Adrenal gland (tissue), 12 donors: ENCODE measurements around the gene S1PR2. TPM values are rescaled to one million over a fixed set of nuclear protein-coding genes. Genes with fewer than 3 reads are reported as not detected.

Experiments
- DNase-seq, 7 donors: peaks; one replicate each; pipeline ENCODE4 v3.0.0-alpha.2; 2019 to 2020
- H3K27ac ChIP-seq, 5 donors: fragments of 200-600 bp; sonication (generic) in 4 of 5; 1 replicate in 3 of 5; 2 replicates in 2 of 5; pipeline versions ENCODE4 v1.5.1 to v1.8.0; 2016 to 2020; ENCODE audit warnings: mild to moderate bottlenecking in 1 of 5
- H3K27me3 ChIP-seq: fragments of 200-600 bp; 2 replicates; pipeline ENCODE4 v1.8.0; 2021
- H3K36me3 ChIP-seq, 2 donors: fragments of 200-600 bp; replicated peaks in 1 of 2; 1 replicate in 1 of 2; 2 replicates in 1 of 2; pipeline versions ENCODE4 v1.5.1 to v1.8.0; 2018 to 2022
- H3K4me1 ChIP-seq, 2 donors: fragments of 200-600 bp; replicated peaks in 1 of 2; 1 replicate in 1 of 2; 2 replicates in 1 of 2; pipeline versions ENCODE4 v1.5.1 to v1.8.0; 2018 to 2021
- H3K4me3 ChIP-seq, 4 donors: fragments of 200-600 bp; sonication (generic) in 3 of 4; one replicate each; pipeline ENCODE4 v1.5.1; 2016 to 2018
- H3K9me3 ChIP-seq, 3 donors: fragments of 200-600 bp; sonication (generic) in 1 of 3; replicated peaks in 1 of 3; 1 replicate in 2 of 3; 2 replicates in 1 of 3; pipeline versions ENCODE4 v1.5.1 to v1.8.0; 2016 to 2021
- CTCF ChIP-seq, 6 experiments: fragments of 450-650 bp in 4 of 6; fragments of 200-600 bp in 2 of 6; sonication (generic) in 1 of 6; IDR thresholded peaks; 1 replicate in 5 of 6; 2 replicates in 1 of 6; pipeline versions ENCODE4 v1.5.1 to v1.8.0; 2016 to 2021; ENCODE audit warnings: antibody characterized with exemption in 6 of 6, mild to moderate bottlenecking in 2 of 6, moderate library complexity in 1 of 6
- POLR2A ChIP-seq, 2 donors: fragments of 450-650 bp; IDR thresholded peaks; one replicate each; pipeline ENCODE4 v1.6.1; 2017; ENCODE audit warnings: antibody characterized with exemption in 2 of 2, mild to moderate bottlenecking in 2 of 2, moderate library complexity in 1 of 2
- WGBS, 4 donors: extraction: QIAGEN DNeasy Blood & Tissue Kit in 2 of 4; methylation state at CpG; one replicate each; pipeline versions ENCODE4 v1.1.5 to v1.1.7; 2013 to 2017; 5-methylcytosine and 5-hydroxymethylcytosine counted together
- intact Hi-C, 2 donors: fragments of 100-400 bp; cut with DNase I; formaldehyde crosslinking; loops; one replicate each; pipeline versions ENCODE4 v1.14.1 to v1.15.0; 2022 to 2023
- polyA plus RNA-seq, 3 donors: library from polyadenylated mRNA; stranded (reverse); fragments of 200-250 nt in 2 of 3; fragments of 350-450 nt in 1 of 3; fragmentation: Illumina TruSeq in 1 of 3; extraction: RNeasy Lipid Tissue Mini Kit (QIAGEN cat#74804) in 1 of 3; gene quantifications; one replicate each; pipeline ENCODE4 v1.2.3, GENCODE V29; 2013 to 2014
- total RNA-seq, 9 donors: library from RNA; depleted of rRNA in 4 of 9; stranded (reverse); fragments of >200 nt in 4 of 9; fragments of 120-200 nt in 1 of 9; fragmentation: NEBNext Ultra II Directional in 1 of 9; extraction: Animal tissue kit (Norgen Biotek cat#: 25700) in 1 of 9; gene quantifications; one replicate each; pipeline versions ENCODE4 v1.1.0 to v1.2.4, GENCODE V29; 2013 to 2023
- donor health status: healthy with polysubstance abuse.
- donor health status: Bipolar disorder and iron deficiency.
- donor health status: DM: yes; HTN: yes; CAD: no.
- donor health status: DM: no; HTN: no; CAD: no.
- donor health status: DM: no; HTN: no; CAD: no.
- donor health status: DM: yes; HTN: yes; CAD: no.

The S1PR2 gene
- total and polyA plus RNA-seq, 12 donors: 1.6 to 9.5 (median 5.0) TPM

DNA sequence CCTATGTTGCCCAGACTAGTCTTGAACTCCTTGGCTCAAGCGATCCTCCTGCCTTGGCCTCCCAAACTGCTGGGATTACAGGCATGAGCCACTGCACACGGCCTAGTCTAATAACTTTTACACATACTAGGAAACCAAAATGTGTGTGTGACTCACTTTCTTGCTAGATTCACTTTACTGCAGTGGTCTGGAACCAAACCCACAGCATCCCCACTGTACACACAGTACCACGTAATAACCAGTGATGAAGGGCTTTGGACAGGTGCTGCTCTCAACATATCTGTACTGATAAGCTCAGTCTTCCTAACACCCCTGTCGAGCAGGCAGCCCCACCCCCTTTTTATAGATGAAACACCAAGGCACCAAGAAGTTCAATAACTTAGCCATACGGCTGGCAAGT, 41.5 kb downstream of the S1PR2 start:
- peaks cover 0 to 12% of the 10 kb centered on the region in 2 donors for H3K36me3 ChIP-seq
- TF ChIP-seq CTCF (IDR thresholded peaks at IDR 0.05): no peak
- no peak for TF ChIP-seq POLR2A (IDR thresholded peaks at IDR 0.05)
- WGBS, 4 donors: 84 to 93% (median 92%) methylated on average over 5 of the region's 5 CpGs
- intact Hi-C loops: loop anchor here in 1 of 2 donors (5.0 kb wide), 1 partner anchor 43 kb away; the partner anchor contains the start of gene S1PR2
- no peak for DNase-seq
- no peak overlapping the region for H3K4me3 ChIP-seq
- no peaks in the 10 kb centered on the region for H3K27me3 ChIP-seq
- H3K27ac ChIP-seq: no peak overlapping the region
- H3K4me1 ChIP-seq: peaks cover 0 to 10% of the 10 kb centered on the region in 2 donors
- H3K9me3 ChIP-seq: no peaks in the 10 kb centered on the region

DNA sequence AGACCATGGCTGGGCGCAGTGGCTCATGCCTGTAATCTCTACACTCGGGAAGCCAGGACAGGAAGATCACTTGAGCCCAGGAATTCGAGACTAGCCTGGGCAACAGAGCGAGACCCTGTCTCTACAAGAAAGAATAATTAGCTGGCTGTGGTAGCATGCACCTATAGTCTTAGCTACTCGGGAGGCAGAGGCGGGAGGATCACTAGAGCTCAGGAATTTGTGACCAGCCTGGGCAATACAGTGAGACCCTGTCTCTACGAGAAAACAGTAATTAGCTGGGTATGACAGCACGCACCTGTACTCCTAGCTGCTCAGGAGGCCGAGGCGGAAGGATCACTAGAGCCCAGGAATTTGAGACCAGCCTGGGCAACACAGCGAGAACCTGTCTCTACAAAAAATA, 43.8 kb downstream of the S1PR2 start:
- no peak for DNase-seq
- Histone ChIP-seq H3K27ac (no peak overlapping the region), H3K36me3 (peaks cover 0 to 12% of the 10 kb centered on the region in 2 donors), H3K4me3 (no peak overlapping the region), H3K9me3 (no peaks in the 10 kb centered on the region), H3K4me1 (no peaks in the 10 kb centered on the region), H3K27me3 (no peaks in the 10 kb centered on the region)
- TF ChIP-seq POLR2A (IDR thresholded peaks at IDR 0.05) (no peak), CTCF (IDR thresholded peaks at IDR 0.05) (no peak)
- intact Hi-C loops: no loop called here
- 88 to 94% (median 93%) methylated on average over 11 of the region's 11 CpGs for WGBS, 4 donors

GRCh38 chr19:10184636-10185035, 46.5 kb downstream of the S1PR2 start:
- Histone ChIP-seq H3K36me3 (peaks cover 0 to 28% of the 10 kb centered on the region in 2 donors), H3K4me1 (no peaks in the 10 kb centered on the region), H3K4me3 (no peak overlapping the region), H3K27me3 (no peaks in the 10 kb centered on the region), H3K9me3 (no peaks in the 10 kb centered on the region), H3K27ac (no peak overlapping the region)
- intact Hi-C loops: no loop called here
- TF ChIP-seq POLR2A (IDR thresholded peaks at IDR 0.05) (no peak), CTCF (IDR thresholded peaks at IDR 0.05) (no peak)
- DNase-seq: no peak
- WGBS, 4 donors: 91 to 100% (median 95%) methylated on average over 2 to 5 of the region's 5 CpGs

DNA sequence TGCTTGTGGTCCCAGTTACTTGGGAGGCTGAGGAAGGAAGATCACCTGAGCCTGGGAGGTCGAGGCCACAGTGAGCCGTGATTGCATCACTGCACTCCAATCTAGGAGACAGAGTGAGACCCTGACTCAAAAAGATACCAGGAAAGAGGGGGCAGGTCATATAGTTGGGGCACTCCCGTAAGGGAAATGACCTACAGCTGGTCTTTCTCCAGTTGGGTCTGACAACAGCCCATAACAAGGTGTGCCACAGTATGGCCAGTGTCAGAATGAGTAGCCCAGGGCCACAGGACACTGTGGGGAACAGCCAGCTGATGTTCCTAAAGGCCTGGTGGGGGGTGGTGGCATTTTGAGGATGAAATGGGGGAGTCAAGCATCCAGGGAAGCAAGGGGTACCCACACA, 47.2 kb downstream of the S1PR2 start:
- no peaks in the 10 kb centered on the region for H3K9me3 ChIP-seq
- peaks cover 0 to 34% of the 10 kb centered on the region in 2 donors for H3K36me3 ChIP-seq
- no peaks in the 10 kb centered on the region for H3K27me3 ChIP-seq
- no peaks in the 10 kb centered on the region for H3K4me1 ChIP-seq
- TF ChIP-seq CTCF (IDR thresholded peaks at IDR 0.05) (no peak), POLR2A (IDR thresholded peaks at IDR 0.05) (no peak)
- WGBS, 4 donors: 83 to 98% (median 88%) methylated on average over 3 of the region's 3 CpGs
- H3K4me3 ChIP-seq: no peak overlapping the region
- intact Hi-C loops: no loop called here
- H3K27ac ChIP-seq: no peak overlapping the region
- no peak for DNase-seq
